Erythroblast (primary cell): ENCODE data around the gene A3GALT2.

ENCODE experiments used
- GATA1 ChIP-seq: IDR thresholded peaks from 2 replicates; pipeline ENCODE4 v1.6.1; 2011; ENCODE audit warnings: low read depth, mild to moderate bottlenecking, control low read depth, low read length, moderate library complexity
- POLR2A ChIP-seq: IDR thresholded peaks from 2 replicates; pipeline ENCODE4 v1.6.1; 2011; ENCODE audit warnings: mild to moderate bottlenecking, low read length

DNA sequence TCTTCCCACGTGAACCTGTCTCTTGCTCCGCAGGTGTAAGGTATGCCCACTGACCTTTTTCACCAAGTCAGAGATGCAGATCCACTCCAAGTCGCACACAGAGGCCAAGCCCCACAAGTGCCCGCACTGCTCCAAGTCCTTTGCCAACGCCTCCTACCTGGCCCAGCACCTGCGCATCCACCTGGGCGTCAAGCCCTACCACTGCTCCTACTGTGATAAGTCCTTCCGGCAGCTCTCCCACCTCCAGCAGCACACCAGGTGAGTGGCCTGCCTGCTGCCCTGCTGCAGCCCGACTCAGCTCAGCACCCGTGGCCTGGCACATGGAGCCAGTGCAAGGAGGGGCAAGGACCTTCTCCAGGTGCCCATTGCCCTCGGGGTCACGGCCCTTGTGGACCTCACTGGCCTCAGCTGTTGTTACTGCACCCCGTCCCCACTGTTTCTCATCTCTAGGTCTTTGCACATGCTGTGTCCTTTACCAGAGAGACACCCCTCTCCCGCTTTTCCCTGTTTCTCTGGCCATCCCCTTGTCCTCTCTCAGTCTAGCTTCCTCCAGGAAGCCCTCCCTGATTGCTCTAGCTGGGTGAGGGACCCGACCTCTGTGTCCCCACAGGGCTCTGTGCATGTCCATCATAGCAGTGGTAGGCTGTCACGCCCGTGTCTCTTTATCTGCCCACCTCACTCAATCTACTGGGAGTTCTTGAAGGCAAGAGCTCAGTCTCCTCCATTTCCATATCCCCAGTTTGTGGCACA, 39.2 kb downstream of the A3GALT2 start:
- no peak for TF ChIP-seq POLR2A
- TF ChIP-seq GATA1, result no peak
